ENCODE measurements around the gene MAP3K15.
A peak's percentile ranks its signal among the peaks of the same experiment; 100 is the strongest.
"Not testable (repeated sequence)": the region's sequence is repeated elsewhere in the genome, so short reads cannot be mapped to it uniquely, and the experiment has no call there.

Gene MAP3K15

DNA sequence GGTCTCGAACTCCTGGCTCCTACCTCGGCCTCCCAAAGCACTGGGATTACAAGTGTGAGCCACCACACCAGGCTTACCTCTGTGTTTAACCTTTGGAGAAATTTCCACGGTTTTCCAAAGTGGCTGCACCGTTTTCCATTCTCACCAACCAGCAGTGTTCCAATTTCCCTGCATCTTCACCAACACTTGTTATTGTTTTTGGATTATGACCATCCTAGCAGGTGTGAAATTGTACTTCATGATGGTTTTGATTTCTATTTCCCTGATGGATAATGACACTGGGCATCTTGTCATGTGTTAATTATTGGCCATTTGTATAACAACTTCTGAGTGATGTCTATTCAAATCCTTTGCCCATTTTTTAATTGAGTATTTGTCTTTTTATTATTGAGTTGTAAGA lies 2.7 kb upstream of the MAP3K15 start:
- DNase-seq = no peak

GRCh38 chrX:19515615-19516105 lies 352 bp upstream of the MAP3K15 start:
- DNase-seq = no peak

- DNase-seq = peak; percentile 41
These were observed 1.9 kb downstream of the MAP3K15 start for GRCh38 chrX:19513383-19513782.

GRCh38 chrX:19512961-19513360 lies 2.3 kb downstream of the MAP3K15 start:
- DNase-seq = no peak

- no peak for DNase-seq
These were observed 2.9 kb downstream of the MAP3K15 start for GRCh38 chrX:19512359-19512758.

- not testable (repeated sequence) for DNase-seq
These were observed 3.5 kb downstream of the MAP3K15 start for GRCh38 chrX:19511796-19512195.

GRCh38 chrX:19496711-19497110 lies 18.6 kb downstream of the MAP3K15 start:
- no peak for DNase-seq

- no peak for DNase-seq
These were observed 27.6 kb downstream of the MAP3K15 start for GRCh38 chrX:19487520-19488200.

DNA sequence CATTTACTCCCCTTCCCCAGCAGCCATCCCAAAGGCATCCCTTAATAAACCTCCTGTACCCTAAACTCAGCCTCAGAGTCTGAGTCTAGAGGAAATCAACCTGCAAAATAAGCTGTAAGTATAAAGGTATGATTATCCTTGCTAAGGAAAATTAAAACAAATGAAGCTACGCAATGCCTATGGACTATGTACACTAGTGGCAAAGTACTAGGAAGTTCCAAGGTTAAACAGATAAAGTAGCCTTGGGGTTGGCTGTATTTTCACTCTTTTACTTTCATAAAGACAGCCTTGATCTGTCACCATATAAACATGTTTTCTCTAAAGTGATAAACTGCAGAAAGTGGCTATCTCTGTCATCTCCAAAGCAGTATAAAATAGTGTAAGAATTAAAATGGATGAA lies 35.9 kb downstream of the MAP3K15 start:
- no peak for DNase-seq

DNA sequence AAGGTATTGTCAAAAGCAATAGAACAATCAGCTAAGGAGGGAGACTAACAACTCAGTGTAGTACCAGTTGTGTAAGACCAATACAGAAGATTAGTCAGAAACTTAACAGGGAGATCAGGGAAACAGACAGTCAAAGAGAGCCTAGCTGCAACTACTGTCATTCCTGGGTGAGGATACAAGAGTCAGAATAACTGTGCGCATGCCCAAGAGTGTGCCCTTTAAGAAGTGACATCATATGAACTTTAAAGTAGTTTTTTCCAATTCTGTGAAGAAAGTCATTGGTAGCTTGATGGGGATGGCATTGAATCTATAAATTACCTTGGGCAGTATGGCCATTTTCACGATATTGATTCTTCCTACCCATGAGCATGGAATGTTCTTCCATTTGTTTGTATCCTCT lies 46.9 kb downstream of the MAP3K15 start:
- not testable (repeated sequence) for DNase-seq

- no peak for DNase-seq
These were observed 52.4 kb downstream of the MAP3K15 start for GRCh38 chrX:19462879-19463278.

DNA sequence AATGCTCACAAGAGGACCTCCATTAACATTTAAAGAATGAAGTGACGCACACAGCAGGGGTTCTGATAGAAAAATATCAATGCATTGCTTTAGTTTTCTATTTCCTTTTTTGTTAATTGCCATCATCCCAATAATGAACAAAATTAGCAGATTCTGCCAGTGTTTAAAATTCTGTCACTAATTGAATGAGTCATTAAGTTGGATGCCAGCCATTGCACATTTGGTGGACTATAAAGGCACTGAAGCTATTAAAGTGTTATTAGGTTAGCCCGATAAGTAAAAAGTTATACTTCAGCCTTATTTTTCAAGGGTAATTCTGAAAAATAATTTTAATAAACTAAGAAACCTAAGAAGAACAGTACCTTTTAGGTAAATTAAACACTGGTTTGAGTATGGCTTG lies 53.1 kb downstream of the MAP3K15 start:
- no peak for DNase-seq

- no peak for DNase-seq
These were observed 57.6 kb downstream of the MAP3K15 start for GRCh38 chrX:19457662-19458061.

DNA sequence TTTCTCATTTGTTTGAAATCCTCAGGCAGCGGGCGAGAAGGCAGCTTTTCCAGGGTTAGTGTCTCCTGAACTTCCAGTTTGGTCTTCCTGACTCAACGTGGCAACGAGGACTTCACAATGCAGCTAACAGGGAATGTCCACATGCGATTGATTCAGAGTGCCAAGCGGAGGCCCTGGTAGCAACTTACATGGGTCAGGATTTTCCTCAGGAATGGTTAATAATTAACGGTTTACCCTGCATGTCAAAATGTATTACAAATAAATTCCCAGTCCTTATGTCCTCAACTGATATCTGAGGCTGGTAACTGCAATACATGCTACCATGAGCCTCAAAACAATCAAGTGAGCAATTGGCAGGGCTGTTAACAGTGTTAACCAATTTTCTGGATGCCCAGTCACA lies 67.2 kb downstream of the MAP3K15 start:
- DNase-seq = no peak

DNA sequence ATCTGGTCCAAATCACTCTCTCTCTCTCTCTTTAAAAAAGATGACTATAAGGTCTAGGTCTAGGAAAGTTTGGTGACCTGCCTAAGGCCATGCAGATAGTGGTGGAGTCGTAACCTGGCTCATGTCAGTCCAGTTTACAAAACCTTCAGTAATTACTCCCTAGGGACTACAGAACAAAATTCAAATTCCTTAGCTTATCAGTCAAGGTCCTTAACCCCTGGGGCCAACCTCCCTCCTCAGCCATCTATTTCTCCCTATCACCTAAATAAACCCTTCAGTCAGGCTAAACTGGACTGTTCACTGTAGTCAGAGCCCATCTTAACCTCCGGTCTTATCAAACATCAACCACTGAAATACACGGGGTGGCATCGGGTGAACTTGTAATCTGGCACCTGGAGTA lies 68.9 kb downstream of the MAP3K15 start:
- no peak for DNase-seq

GRCh38 chrX:19445772-19446171 lies 69.5 kb downstream of the MAP3K15 start:
- not testable (repeated sequence) for DNase-seq

DNA sequence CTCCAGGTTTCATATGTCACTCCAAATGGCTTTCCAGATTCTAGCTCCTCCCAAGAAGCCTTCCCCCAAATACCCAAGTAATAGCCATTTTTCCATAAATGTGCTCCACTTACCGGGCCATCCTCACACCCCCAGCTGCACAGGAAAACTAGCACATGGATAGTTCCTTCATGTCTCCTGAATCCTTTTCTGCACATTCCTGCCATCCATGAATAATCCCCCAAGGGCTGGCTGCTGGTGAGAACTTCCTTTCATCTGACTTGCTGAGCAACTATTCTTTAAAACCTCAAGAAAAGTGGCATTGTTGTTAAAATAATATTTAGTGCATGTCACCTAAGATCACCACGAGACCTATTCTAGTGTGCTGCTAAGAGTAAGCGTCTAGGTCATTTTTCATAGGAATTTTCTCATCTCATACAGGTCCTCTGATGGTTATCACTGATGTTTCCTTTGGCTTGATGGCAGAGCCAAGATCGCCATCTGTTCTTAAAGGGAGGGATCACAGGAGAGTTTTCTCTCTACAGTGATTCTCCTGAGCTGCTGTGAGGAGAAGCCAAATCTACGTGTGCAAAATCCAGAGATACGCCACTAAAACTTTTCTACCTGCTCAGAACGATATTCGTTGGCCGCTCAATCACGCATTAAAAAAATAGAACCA lies 71.3 kb downstream of the MAP3K15 start:
- DNase-seq = no peak

- no peak for DNase-seq
These were observed 74.6 kb downstream of the MAP3K15 start for GRCh38 chrX:19440713-19441112.

- not testable (repeated sequence) for DNase-seq
These were observed 92.6 kb downstream of the MAP3K15 start for GRCh38 chrX:19422661-19423060.

- DNase-seq = no peak
These were observed 105.0 kb downstream of the MAP3K15 start for GRCh38 chrX:19410259-19410658.

DNA sequence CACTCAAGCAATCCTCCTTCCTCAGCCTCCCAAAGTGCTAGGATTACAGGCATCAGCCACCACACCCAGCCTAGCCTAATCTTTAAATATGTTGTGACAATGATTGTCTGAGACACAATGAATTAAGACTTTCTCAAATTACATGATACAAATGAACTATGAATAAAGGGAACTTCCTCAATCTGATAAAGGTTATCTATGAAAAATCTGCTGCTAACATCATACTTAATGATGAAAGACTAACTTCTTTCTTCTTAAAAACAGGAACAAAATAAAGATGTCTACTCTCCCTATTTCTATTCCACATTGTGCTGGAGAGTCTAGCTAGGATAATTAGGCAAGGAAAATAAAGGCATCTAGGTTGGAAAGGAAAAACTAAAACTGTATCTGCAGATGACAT lies 111.6 kb downstream of the MAP3K15 start:
- no peak for DNase-seq

GRCh38 chrX:19392703-19393102 lies 122.6 kb downstream of the MAP3K15 start:
- DNase-seq = no peak

DNA sequence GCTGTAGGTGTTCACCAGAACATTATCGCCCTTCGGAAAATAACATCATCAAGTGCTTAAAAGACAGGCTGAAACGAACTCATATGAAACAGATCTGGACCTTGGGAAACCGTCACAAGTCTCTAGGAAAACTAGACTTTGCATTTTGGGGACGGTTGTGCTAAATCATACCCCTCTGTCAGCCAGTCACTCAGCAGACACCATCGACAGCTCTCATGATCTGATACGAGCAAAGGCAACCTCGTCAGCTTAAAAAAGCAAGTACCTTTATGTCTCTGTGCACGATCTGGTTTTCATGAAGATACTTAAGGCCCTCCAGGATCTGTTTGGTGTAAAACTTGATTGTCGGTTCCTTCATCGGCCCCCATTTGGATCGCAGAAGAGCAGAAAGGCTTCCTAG lies 123.2 kb downstream of the MAP3K15 start:
- DNase-seq = no peak

- no peak for DNase-seq
These were observed 126.0 kb downstream of the MAP3K15 start for GRCh38 chrX:19389227-19389845.

Data from DMS 273 treated with DMSO at 0.1 percent for 48 hours (cell line).